Brain microvascular endothelial cell (primary cell): ENCODE results near the gene FGF3.

Experiments used
- DNase-seq: peaks from one replicate; pipeline ENCODE4 v3.0.0-alpha.2; 2020
- H3K27ac ChIP-seq: fragments of 250-450 bp; sonication (Bioruptor Pico); 2 replicates; pipeline ENCODE4 v1.5.1; 2020; ENCODE audit warnings: mild to moderate bottlenecking, moderate library complexity
- H3K27me3 ChIP-seq: fragments of 250-450 bp; sonication (Bioruptor Pico); replicated peaks from 2 replicates; pipeline ENCODE4 v1.5.1; 2020; ENCODE audit warnings: mild to moderate bottlenecking
- H3K36me3 ChIP-seq: fragments of 250-450 bp; sonication (Bioruptor Pico); replicated peaks from 2 replicates; pipeline ENCODE4 v1.5.1; 2020; ENCODE audit warnings: mild to moderate bottlenecking
- H3K4me3 ChIP-seq: 2 replicates; pipeline ENCODE4 v1.5.1; 2011; ENCODE audit warnings: low read depth, mild to moderate bottlenecking, control low read depth, low read length, moderate library complexity
- in situ Hi-C: cut with HindIII; loops from 2 replicates; pipeline ENCODE4 v1.10.0; 2017; ENCODE audit warnings: low sequenced_read_pairs, low pct_ligation_motif_present
- TF ChIP-seq, protein P1 (sequence below): IDR thresholded peaks from 2 replicates; pipeline ENCODE4 v1.5.1; 2011; ENCODE audit warnings: low read depth, mild to moderate bottlenecking, moderate library complexity, low read length, control low read depth, inconsistent platforms; ENCODE audit errors: missing control alignments

FGF3 gene

DNA sequence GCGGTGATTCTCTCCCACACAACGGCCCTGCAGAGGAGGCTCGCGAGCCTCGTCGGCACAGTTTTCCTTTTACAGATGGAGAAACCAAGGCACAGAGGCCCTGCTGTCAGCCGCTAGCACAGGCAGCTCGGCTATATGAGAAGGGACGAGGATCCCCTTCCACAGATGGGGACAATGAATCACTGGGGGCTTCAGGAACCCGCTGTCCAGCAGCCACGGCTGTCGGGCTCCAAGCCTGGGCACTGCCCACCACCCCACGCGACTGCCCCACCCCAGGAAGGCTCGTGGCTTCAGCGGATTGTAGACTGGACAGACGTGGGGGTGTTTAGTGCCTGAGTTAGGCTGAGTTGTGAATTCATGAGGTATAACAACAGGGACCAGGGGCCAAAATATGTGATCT is 17.2 kb upstream of the FGF3 start:
- Histone ChIP-seq H3K36me3 (no peaks in the 10 kb centered on the region), H3K27me3 (peaks cover 10% of the 10 kb centered on the region), H3K27ac (no peak overlapping the region), H3K4me3 (no peak overlapping the region)
- in situ Hi-C loops: no loop called here
- TF ChIP-seq, protein P1, sequence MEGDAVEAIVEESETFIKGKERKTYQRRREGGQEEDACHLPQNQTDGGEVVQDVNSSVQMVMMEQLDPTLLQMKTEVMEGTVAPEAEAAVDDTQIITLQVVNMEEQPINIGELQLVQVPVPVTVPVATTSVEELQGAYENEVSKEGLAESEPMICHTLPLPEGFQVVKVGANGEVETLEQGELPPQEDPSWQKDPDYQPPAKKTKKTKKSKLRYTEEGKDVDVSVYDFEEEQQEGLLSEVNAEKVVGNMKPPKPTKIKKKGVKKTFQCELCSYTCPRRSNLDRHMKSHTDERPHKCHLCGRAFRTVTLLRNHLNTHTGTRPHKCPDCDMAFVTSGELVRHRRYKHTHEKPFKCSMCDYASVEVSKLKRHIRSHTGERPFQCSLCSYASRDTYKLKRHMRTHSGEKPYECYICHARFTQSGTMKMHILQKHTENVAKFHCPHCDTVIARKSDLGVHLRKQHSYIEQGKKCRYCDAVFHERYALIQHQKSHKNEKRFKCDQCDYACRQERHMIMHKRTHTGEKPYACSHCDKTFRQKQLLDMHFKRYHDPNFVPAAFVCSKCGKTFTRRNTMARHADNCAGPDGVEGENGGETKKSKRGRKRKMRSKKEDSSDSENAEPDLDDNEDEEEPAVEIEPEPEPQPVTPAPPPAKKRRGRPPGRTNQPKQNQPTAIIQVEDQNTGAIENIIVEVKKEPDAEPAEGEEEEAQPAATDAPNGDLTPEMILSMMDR: no peak
- DNase-seq: no peak

DNA sequence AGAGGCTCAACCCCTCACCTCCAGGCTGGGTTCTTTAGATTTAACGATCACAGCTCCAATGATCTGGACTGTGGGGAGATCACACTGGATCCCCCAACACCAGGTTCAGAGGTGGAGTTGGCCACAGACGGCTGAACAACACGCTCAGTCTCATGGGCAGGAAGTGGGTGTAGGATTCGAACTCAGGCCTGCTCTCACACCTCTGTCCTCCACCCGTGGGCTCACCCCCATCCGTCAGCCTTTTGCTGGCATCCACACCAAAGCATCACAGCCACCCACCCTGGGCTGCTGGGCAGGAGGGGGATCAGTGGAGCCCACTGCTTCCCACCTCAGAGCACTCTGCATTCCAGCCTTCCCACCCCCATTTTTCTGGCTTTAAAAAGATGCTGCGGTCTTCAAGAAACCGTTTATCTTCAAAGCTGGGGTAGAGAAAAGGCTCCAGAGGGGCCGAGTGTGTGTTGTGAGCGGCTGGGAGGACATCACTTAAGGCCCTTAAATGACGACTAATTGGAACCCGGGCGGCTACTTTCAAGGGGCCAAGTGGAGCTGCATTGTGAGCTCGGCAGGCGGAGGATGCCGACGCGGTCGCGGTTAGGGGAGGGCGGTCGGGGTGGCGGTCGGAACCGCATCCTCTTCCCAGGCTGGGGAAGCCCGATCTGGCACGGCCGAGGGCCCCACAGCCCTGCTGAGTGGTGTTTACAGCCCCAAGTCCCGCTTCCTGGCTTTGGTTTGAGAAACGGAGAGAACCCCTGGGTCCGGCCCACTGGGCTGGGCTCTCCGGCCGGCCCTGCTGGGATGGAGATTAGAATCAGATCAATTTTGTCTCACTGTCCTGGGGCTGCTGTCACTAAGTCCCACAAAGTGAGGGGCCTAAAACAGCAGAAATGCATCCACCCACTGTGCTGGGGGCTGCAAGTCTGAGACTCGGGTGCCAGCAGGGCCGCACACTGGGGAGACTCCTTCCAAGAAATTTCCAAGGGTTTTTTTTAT is 15.9 kb upstream of the FGF3 start:
- no peak for DNase-seq
- no peak overlapping the region for H3K4me3 ChIP-seq
- peaks cover 9% of the 10 kb centered on the region for H3K27me3 ChIP-seq
- TF ChIP-seq, protein P1: no peak
- in situ Hi-C loops: no loop called here
- H3K27ac ChIP-seq: no peak overlapping the region
- H3K36me3 ChIP-seq: no peaks in the 10 kb centered on the region

DNA sequence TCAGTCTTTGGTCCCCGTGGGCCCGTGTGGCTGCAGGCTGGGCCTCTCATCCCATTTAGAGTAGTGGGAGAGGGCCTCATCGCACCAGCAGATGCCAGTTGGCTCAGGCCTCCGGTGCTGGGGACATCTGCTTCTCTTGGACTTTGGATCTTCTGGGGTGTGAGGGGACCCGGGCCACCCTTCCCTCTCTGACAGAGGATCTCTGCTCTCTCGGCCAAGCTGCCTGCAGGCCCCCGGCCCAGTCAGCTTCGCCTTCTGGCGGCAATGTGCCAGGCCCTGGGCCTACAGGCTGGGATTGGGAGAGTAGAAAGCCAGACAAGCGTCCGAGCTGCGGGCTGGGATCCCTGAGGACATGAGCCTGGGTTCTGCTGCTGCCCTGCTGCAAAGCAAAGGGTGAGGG is 15.0 kb upstream of the FGF3 start:
- Histone ChIP-seq H3K36me3 (no peaks in the 10 kb centered on the region), H3K27ac (no peak overlapping the region), H3K4me3 (no peak overlapping the region), H3K27me3 (peaks cover 9% of the 10 kb centered on the region)
- in situ Hi-C loops: no loop called here
- no peak for DNase-seq
- TF ChIP-seq, protein P1: no peak

DNA sequence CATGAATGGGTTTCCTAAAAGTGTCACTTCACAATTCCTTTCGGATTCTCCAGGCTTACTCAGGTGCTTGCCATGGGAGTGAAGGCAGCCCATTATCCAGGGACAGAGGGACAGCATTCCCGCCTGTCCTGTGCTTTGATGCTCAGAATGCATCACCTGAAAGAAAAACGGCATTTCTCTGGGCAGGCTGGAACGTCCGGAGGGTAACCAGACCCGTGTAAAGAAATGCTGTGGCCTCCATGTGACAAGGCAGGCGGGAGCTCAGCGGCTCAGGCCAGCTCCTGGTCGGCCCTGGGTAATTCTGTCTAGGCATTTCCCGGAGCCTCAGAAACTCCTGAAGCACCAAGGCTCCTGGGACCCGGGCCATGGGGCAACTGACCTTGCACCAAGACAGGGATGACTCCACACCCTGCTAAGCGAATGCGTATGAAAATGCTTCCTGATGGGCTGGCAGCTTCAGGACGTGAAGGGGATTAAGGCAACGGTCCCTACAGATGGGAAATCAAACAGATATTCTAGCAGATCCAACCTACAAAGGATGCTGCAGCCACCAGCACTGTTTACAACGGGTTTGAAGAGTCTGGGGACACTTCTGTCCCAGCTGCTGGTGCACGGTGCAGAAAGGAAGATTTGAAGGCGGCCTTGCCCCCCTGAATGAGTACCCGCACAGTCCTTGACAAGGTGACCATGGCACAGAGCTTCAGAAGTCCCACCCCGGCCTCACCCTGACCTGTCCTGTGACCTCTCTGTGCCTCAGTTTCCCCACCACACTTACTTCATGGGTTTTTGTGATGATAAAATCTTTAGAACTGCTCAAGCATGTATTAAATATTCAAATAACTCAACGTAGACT is 13.6 kb upstream of the FGF3 start:
- H3K27me3 ChIP-seq: peaks cover 9% of the 10 kb centered on the region

DNA sequence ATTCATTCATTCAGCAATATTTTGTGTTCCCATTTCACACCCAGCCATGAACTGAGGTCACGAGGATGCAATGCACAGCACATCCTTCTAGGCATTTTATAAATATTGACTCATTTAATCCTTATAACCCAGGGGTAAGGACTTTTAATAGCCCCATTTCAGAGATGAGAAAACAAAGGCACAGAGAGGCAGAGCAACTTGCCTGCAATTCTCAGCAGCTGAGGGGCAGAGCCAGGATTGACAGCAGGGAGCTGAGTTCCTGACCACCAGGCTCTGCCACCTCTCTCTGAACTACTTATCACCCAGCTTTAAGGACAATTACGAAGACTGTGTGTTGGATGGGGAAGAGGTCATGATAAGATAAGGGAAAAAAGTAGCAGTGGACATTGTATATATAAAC is 12.8 kb upstream of the FGF3 start:
- no peak overlapping the region for H3K4me3 ChIP-seq
- TF ChIP-seq, protein P1: no peak
- peaks cover 9% of the 10 kb centered on the region for H3K27me3 ChIP-seq
- H3K27ac ChIP-seq: no peak overlapping the region
- no peaks in the 10 kb centered on the region for H3K36me3 ChIP-seq
- no peak for DNase-seq
- in situ Hi-C loops: no loop called here

More for the DNA sequence above, 13.6 kb upstream of the FGF3 start:
- DNase-seq: no peak
- TF ChIP-seq, protein P1: no peak
- Histone ChIP-seq H3K27ac (no peak overlapping the region), H3K4me3 (no peak overlapping the region), H3K36me3 (no peaks in the 10 kb centered on the region)
- in situ Hi-C loops: no loop called here
